Fibroblast of pulmonary artery (primary cell): Measurements from ENCODE around the gene BET1.
A peak's percentile ranks its signal among the peaks of the same experiment; 100 is the strongest.

ENCODE experiments used
- DNase-seq: peaks from one replicate; pipeline ENCODE4 v3.0.0-alpha.2; 2010; ENCODE audit warnings: low read depth
- H3K4me3 ChIP-seq: replicated peaks from 2 replicates; pipeline ENCODE4 v1.5.1; 2011; ENCODE audit warnings: low read depth, mild to moderate bottlenecking, control low read depth, low read length, moderate library complexity
- CTCF ChIP-seq: IDR thresholded peaks from 2 replicates; pipeline ENCODE4 v1.5.1; 2011; ENCODE audit warnings: mild to moderate bottlenecking, control low read depth, low read length, inconsistent platforms; ENCODE audit errors: missing control alignments

BET1 gene

GRCh38 chr7:94047956-94048355 is 43.8 kb upstream of the BET1 start:
- no peak overlapping the region for H3K4me3 ChIP-seq
- no peak for DNase-seq
- no peak for TF ChIP-seq CTCF

- no peak for TF ChIP-seq CTCF
Observed at GRCh38 chr7:94045581-94045980, 41.4 kb upstream of the BET1 start.

GRCh38 chr7:94044806-94045205 is 40.7 kb upstream of the BET1 start:
- no peak overlapping the region for H3K4me3 ChIP-seq
- no peak for DNase-seq
- no peak for TF ChIP-seq CTCF

More at GRCh38 chr7:94045581-94045980, 41.4 kb upstream of the BET1 start:
- H3K4me3 ChIP-seq, result no peak overlapping the region
- no peak for DNase-seq

GRCh38 chr7:94043299-94043698 is 39.1 kb upstream of the BET1 start:
- no peak for TF ChIP-seq CTCF
- peak; percentile 74 for DNase-seq
- H3K4me3 ChIP-seq, result no peak overlapping the region

- TF ChIP-seq CTCF, result no peak
- DNase-seq, result no peak
- H3K4me3 ChIP-seq, result no peak overlapping the region
Observed at GRCh38 chr7:94042381-94042780, 38.2 kb upstream of the BET1 start.

- no peak overlapping the region for H3K4me3 ChIP-seq
- DNase-seq, result peak; percentile 68
- TF ChIP-seq CTCF, result no peak
Observed at GRCh38 chr7:94041529-94041928, 37.4 kb upstream of the BET1 start.

GRCh38 chr7:94040254-94040653 is 36.1 kb upstream of the BET1 start:
- no peak overlapping the region for H3K4me3 ChIP-seq
- no peak for TF ChIP-seq CTCF
- DNase-seq, result no peak
